HG03442 (cell line): ENCODE results near the gene TMEM258.

Source experiments
- ATAC-seq: cut with Tn5 transposase; IDR thresholded peaks from one replicate; pipeline ENCODE4 v1.9.1; 2021; ENCODE audit warnings: mild to moderate bottlenecking, moderate library complexity; ENCODE audit not compliant: unreplicated experiment

The TMEM258 gene

GRCh38 chr11:61826930-61827570, 34.7 kb upstream of the TMEM258 start:
- ATAC-seq = no peak

- no peak for ATAC-seq
Measured at GRCh38 chr11:61820174-61820573, 27.8 kb upstream of the TMEM258 start.

- ATAC-seq = no peak
Measured at GRCh38 chr11:61817471-61818202, 25.2 kb upstream of the TMEM258 start.

GRCh38 chr11:61816736-61817455, 24.5 kb upstream of the TMEM258 start, which contains the start of gene FADS1:
Gene FADS1 (minus strand): TSS chr11:61817003. CDS start chr11:61816929, 74 bp downstream.
- peak; percentile 54 for ATAC-seq

- peak; percentile 19 for ATAC-seq
Measured at GRCh38 chr11:61815790-61816735, 23.7 kb upstream of the TMEM258 start.

- peak; percentile 42 for ATAC-seq
Measured at GRCh38 chr11:61814958-61815789, 22.8 kb upstream of the TMEM258 start.

GRCh38 chr11:61814247-61814957, 22.0 kb upstream of the TMEM258 start:
- no peak for ATAC-seq

- no peak for ATAC-seq
Measured at GRCh38 chr11:61812736-61813411, 20.5 kb upstream of the TMEM258 start.

GRCh38 chr11:61811831-61812230, 19.4 kb upstream of the TMEM258 start:
- ATAC-seq = no peak

GRCh38 chr11:61810671-61811175, 18.3 kb upstream of the TMEM258 start:
- ATAC-seq = no peak

GRCh38 chr11:61806785-61807184, 14.4 kb upstream of the TMEM258 start:
- ATAC-seq = no peak

GRCh38 chr11:61805146-61805545, 12.7 kb upstream of the TMEM258 start:
- no peak for ATAC-seq

- no peak for ATAC-seq
Measured at GRCh38 chr11:61803889-61804647, 11.7 kb upstream of the TMEM258 start.

- no peak for ATAC-seq
Measured at GRCh38 chr11:61802605-61803004, 10.2 kb upstream of the TMEM258 start.

- ATAC-seq = no peak
Measured at GRCh38 chr11:61800331-61801281, 8.2 kb upstream of the TMEM258 start.

- ATAC-seq = no peak
Measured at GRCh38 chr11:61799665-61800284, 7.4 kb upstream of the TMEM258 start.
